SU-DHL-6 (cell line): Measurements from ENCODE around the gene PARVB.

Experiments used
- H2AFZ ChIP-seq: fragments of 200-600 bp; sonication (generic); 2 replicates; pipeline ENCODE4 v1.6.1; 2014; ENCODE audit warnings: low read depth, mild to moderate bottlenecking, moderate library complexity, mixed read lengths, antibody characterized with exemption, low read length; ENCODE audit not compliant: severe bottlenecking
- H3F3A ChIP-seq: fragments of 200-600 bp; shearing (Covaris generic); 2 replicates; pipeline ENCODE4 v1.6.0; 2016; ENCODE audit warnings: antibody characterized with exemption, mild to moderate bottlenecking; ENCODE audit not compliant: insufficient read depth
- H3K27ac ChIP-seq: fragments of 200-600 bp; sonication (generic); 2 replicates; pipeline ENCODE4 v1.5.1; 2016; ENCODE audit warnings: low read depth, mild to moderate bottlenecking, low read length, moderate library complexity, mixed read lengths
- H3K27me3 ChIP-seq: fragments of 200-600 bp; sonication (generic), shearing (Covaris generic); 2 replicates; pipeline ENCODE4 v1.6.0; 2014; ENCODE audit warnings: mild to moderate bottlenecking, low read length
- H3K36me3 ChIP-seq: fragments of 200-600 bp; sonication (generic); 2 replicates; pipeline ENCODE4 v1.6.1; 2014; ENCODE audit warnings: mild to moderate bottlenecking, low read length, mixed read lengths
- H3K4me2 ChIP-seq: fragments of 300-600, 200-600 bp; shearing (Covaris generic), sonication (generic); 2 replicates; pipeline ENCODE4 v1.6.0; 2014; ENCODE audit warnings: low read length, low read depth, mild to moderate bottlenecking; ENCODE audit not compliant: poor library complexity, severe bottlenecking
- H3K4me3 ChIP-seq: fragments of 200-600 bp; sonication (generic); 2 replicates; pipeline ENCODE4 v1.5.1; 2014; ENCODE audit warnings: antibody characterized with exemption, low read length, mild to moderate bottlenecking, mixed read lengths; ENCODE audit not compliant: insufficient read depth, poor library complexity, severe bottlenecking
- H3K79me2 ChIP-seq: fragments of 200-600 bp; sonication (generic); 2 replicates; pipeline ENCODE4 v1.6.1; 2014; ENCODE audit warnings: mild to moderate bottlenecking, low read length, moderate library complexity; ENCODE audit not compliant: insufficient read depth
- H3K9ac ChIP-seq: fragments of 200-600 bp; sonication (generic); 2 replicates; pipeline ENCODE4 v1.7.0; 2014; ENCODE audit warnings: mild to moderate bottlenecking, low read length
- H3K9me2 ChIP-seq: fragments of 200-600 bp; sonication (generic); replicated peaks from 2 replicates; pipeline ENCODE4 v1.6.1; 2014; ENCODE audit warnings: low read length; ENCODE audit not compliant: insufficient read depth
- H3K9me3 ChIP-seq: fragments of 200-600 bp; sonication (generic); 2 replicates; pipeline ENCODE4 v1.6.1; 2014; ENCODE audit warnings: low read length, mixed read lengths; ENCODE audit not compliant: insufficient read depth
- H4K20me1 ChIP-seq: fragments of 200-600 bp; sonication (generic); 2 replicates; pipeline ENCODE4 v1.6.1; 2014; ENCODE audit warnings: low read depth, mild to moderate bottlenecking, antibody characterized with exemption, low read length, moderate library complexity, mixed read lengths
- CTCF ChIP-seq: fragments of 200-600 bp; sonication (generic); IDR thresholded peaks from one replicate; pipeline ENCODE4 v1.5.1; 2017; ENCODE audit warnings: antibody characterized with exemption, mild to moderate bottlenecking, low read length, moderate library complexity; ENCODE audit not compliant: insufficient read depth, poor library complexity, severe bottlenecking
- EZH2phosphoT487 ChIP-seq: fragments of 200-600 bp; sonication (generic), shearing (Covaris generic); conservative IDR thresholded peaks from 2 replicates; pipeline ENCODE4 v1.6.1; 2018; ENCODE audit warnings: mild to moderate bottlenecking, antibody characterized with exemption, low read length, moderate library complexity, mixed read lengths

The PARVB gene

GRCh38 chr22:44211946-44212930 is 188.1 kb downstream of the PARVB start:
- Histone ChIP-seq H3K9me3 (no peaks in the 10 kb centered on the region), H3K9ac (no peak overlapping the region), H3K79me2 (no peaks in the 10 kb centered on the region), H3K4me2 (no peak overlapping the region), H3K4me3 (no peak overlapping the region), H3K27me3 (no peaks in the 10 kb centered on the region), H3K27ac (no peak overlapping the region), H3K36me3 (no peaks in the 10 kb centered on the region), H2AFZ (no peak overlapping the region), H3K9me2 (no peaks in the 10 kb centered on the region), H4K20me1 (no peaks in the 10 kb centered on the region), H3F3A (no peaks in the 10 kb centered on the region)
- TF ChIP-seq EZH2phosphoT487 (no peak), CTCF (no peak)

GRCh38 chr22:44212936-44213335 is 188.8 kb downstream of the PARVB start:
- Histone ChIP-seq H3K27ac (no peak overlapping the region), H4K20me1 (no peaks in the 10 kb centered on the region), H3K9me3 (no peaks in the 10 kb centered on the region), H3K9me2 (no peaks in the 10 kb centered on the region), H3K27me3 (no peaks in the 10 kb centered on the region), H3K4me3 (no peak overlapping the region), H3K36me3 (no peaks in the 10 kb centered on the region), H3K79me2 (no peaks in the 10 kb centered on the region), H2AFZ (no peak overlapping the region), H3F3A (no peaks in the 10 kb centered on the region), H3K9ac (no peak overlapping the region), H3K4me2 (no peak overlapping the region)
- TF ChIP-seq CTCF (no peak), EZH2phosphoT487 (no peak)

GRCh38 chr22:44213489-44214043 is 189.5 kb downstream of the PARVB start:
- no peak overlapping the region for H3K27ac ChIP-seq
- H3K9ac ChIP-seq, result no peak overlapping the region
- no peaks in the 10 kb centered on the region for H3F3A ChIP-seq
- H3K79me2 ChIP-seq, result no peaks in the 10 kb centered on the region
- H3K36me3 ChIP-seq, result no peaks in the 10 kb centered on the region
- H4K20me1 ChIP-seq, result no peaks in the 10 kb centered on the region
- no peak overlapping the region for H2AFZ ChIP-seq
- TF ChIP-seq EZH2phosphoT487, result no peak
- TF ChIP-seq CTCF, result no peak
- H3K9me2 ChIP-seq, result no peaks in the 10 kb centered on the region
- no peaks in the 10 kb centered on the region for H3K9me3 ChIP-seq
- no peak overlapping the region for H3K4me3 ChIP-seq
- no peaks in the 10 kb centered on the region for H3K27me3 ChIP-seq
- H3K4me2 ChIP-seq, result no peak overlapping the region
